OCI-LY7 (cell line): Measurements from ENCODE around the gene ALDOB. TPM values are rescaled to one million over a fixed set of nuclear protein-coding genes. Genes with fewer than 3 reads are reported as not detected.

Experiments used
- BruUV-seq: library from RNA; stranded (reverse); fragments of 400-500 nt; replicated peaks from 2 replicates; lab custom pipeline; 2021; lab: Mats Ljungman, UMichigan
- CTCF ChIA-PET: fragments of 300-600 bp; sonication (Branson Sonifier 250); formaldehyde crosslinking; loops from one replicate; lab custom pipeline; 2022; ENCODE audit warnings: antibody characterized with exemption; ENCODE audit not compliant: unreplicated experiment; lab: Charles Lee
- POLR2A ChIA-PET: fragments of 300-600 bp; sonication (Branson Sonifier 250); formaldehyde crosslinking; loops from one replicate; lab custom pipeline; 2022; ENCODE audit warnings: antibody characterized with exemption; lab: Charles Lee
- DNase-seq: peaks from one replicate; pipeline ENCODE4 v3.0.0-alpha.2; 2015; ENCODE audit warnings: low spot score
- H2AFZ ChIP-seq: fragments of 200-600 bp; sonication (generic), shearing (Covaris generic); 2 replicates; pipeline ENCODE4 v1.6.1; 2014; ENCODE audit warnings: mild to moderate bottlenecking, antibody characterized with exemption, low read length, moderate library complexity
- H3K27ac ChIP-seq: fragments of 200-600 bp; sonication (generic); 2 replicates; pipeline ENCODE4 v1.5.1; 2014; ENCODE audit warnings: mixed run types, low read depth, mild to moderate bottlenecking, moderate library complexity, low read length, inconsistent platforms; ENCODE audit not compliant: poor library complexity, severe bottlenecking
- H3K36me3 ChIP-seq: fragments of 200-600 bp; sonication (generic); 2 replicates; pipeline ENCODE4 v1.6.1; 2014; ENCODE audit warnings: mild to moderate bottlenecking, antibody characterized with exemption, low read length, moderate library complexity, mixed read lengths; ENCODE audit not compliant: insufficient read depth
- H3K4me1 ChIP-seq: fragments of 200-600 bp; sonication (generic); 2 replicates; pipeline ENCODE4 v1.5.1; 2014; ENCODE audit warnings: mild to moderate bottlenecking, low read length; ENCODE audit not compliant: insufficient read depth, poor library complexity, severe bottlenecking
- H3K4me2 ChIP-seq: fragments of 200-600 bp; sonication (generic); 2 replicates; pipeline ENCODE4 v1.6.1; 2014; ENCODE audit warnings: mild to moderate bottlenecking, low read length
- H3K4me3 ChIP-seq: fragments of 200-600 bp; sonication (generic); 2 replicates; pipeline ENCODE4 v1.5.1; 2014; ENCODE audit warnings: mild to moderate bottlenecking, low read depth, low read length; ENCODE audit not compliant: poor library complexity, severe bottlenecking
- H3K79me2 ChIP-seq: fragments of 200-600 bp; sonication (generic); 2 replicates; pipeline ENCODE4 v1.6.1; 2016; ENCODE audit warnings: low read depth, mild to moderate bottlenecking, low read length, moderate library complexity, mixed read lengths; ENCODE audit not compliant: insufficient read depth
- H3K9me2 ChIP-seq: fragments of 200-600 bp; sonication (generic); 2 replicates; pipeline ENCODE4 v1.6.1; 2016; ENCODE audit warnings: mild to moderate bottlenecking, low read length, mixed read lengths; ENCODE audit not compliant: insufficient read depth
- H3K9me3 ChIP-seq: fragments of 200-600 bp; sonication (generic); 2 replicates; pipeline ENCODE4 v1.6.1; 2014; ENCODE audit warnings: mild to moderate bottlenecking, mixed run types, low read length, mixed read lengths
- H4K20me1 ChIP-seq: fragments of 200-600 bp; sonication (generic); 2 replicates; pipeline ENCODE4 v1.6.1; 2014; ENCODE audit warnings: mild to moderate bottlenecking, antibody characterized with exemption, low read length, moderate library complexity, mixed read lengths; ENCODE audit not compliant: insufficient read depth
- EZH2phosphoT487 ChIP-seq: fragments of 200-600 bp; sonication (generic); IDR thresholded peaks from 2 replicates; pipeline ENCODE4 v1.6.1; 2018; ENCODE audit warnings: low read depth, borderline replicate concordance, mild to moderate bottlenecking, mixed run types, antibody characterized with exemption, low read length, moderate library complexity, mixed read lengths
- intact Hi-C: fragments of 100-400 bp; cut with micrococcal nuclease; formaldehyde crosslinking; loops from one replicate; pipeline ENCODE4 v1.10.0; 2022; ENCODE audit not compliant: unreplicated experiment
- total RNA-seq, 2 experiments: library from RNA; depleted of rRNA in 1 of 2; stranded (reverse); fragments of >200 nt in 1 of 2; shearing (Covaris generic) in 1 of 2; gene quantifications; 2 replicates each; pipeline ENCODE4 v1.2.3, GENCODE V29; 2014 to 2022
- TF ChIP-seq, protein P1 (sequence below): fragments of 200-600 bp; sonication (generic); conservative IDR thresholded peaks from 2 replicates; pipeline ENCODE4 v1.5.1; 2014; ENCODE audit warnings: mild to moderate bottlenecking, antibody characterized with exemption, low read length, moderate library complexity, mixed read lengths

The ALDOB gene
- total RNA-seq, 2 experiments from 2014 or later: not detected

DNA sequence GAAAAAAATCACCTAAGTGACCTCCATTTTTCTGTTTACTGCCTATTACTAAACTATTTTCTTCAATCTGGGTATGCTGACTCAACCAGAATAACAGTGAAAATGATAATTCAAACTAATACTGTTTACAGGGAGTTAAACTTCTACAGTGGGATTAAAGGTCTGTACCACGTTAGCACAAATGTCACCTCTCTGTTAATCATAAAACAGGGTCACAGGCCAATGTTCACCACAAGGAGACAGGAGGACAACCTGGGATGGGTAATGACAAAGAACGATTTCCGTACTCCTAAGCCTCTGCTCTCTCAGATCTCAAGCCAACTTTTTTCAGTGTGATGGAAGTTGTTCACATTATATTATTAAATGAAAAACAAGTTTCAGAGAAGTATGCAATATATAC lies 2.3 kb downstream of the ALDOB start:
- DNase-seq: no peak
- Histone ChIP-seq H4K20me1 (no peaks in the 10 kb centered on the region), H3K9me3 (no peaks in the 10 kb centered on the region), H3K4me2 (no peak overlapping the region), H2AFZ (no peak overlapping the region), H3K27ac (no peak overlapping the region), H3K36me3 (no peaks in the 10 kb centered on the region), H3K4me3 (no peak overlapping the region), H3K9me2 (no peaks in the 10 kb centered on the region), H3K4me1 (peaks cover 12% of the 10 kb centered on the region), H3K79me2 (no peaks in the 10 kb centered on the region)
- no peak for TF ChIP-seq EZH2phosphoT487
- TF ChIP-seq, protein P1, sequence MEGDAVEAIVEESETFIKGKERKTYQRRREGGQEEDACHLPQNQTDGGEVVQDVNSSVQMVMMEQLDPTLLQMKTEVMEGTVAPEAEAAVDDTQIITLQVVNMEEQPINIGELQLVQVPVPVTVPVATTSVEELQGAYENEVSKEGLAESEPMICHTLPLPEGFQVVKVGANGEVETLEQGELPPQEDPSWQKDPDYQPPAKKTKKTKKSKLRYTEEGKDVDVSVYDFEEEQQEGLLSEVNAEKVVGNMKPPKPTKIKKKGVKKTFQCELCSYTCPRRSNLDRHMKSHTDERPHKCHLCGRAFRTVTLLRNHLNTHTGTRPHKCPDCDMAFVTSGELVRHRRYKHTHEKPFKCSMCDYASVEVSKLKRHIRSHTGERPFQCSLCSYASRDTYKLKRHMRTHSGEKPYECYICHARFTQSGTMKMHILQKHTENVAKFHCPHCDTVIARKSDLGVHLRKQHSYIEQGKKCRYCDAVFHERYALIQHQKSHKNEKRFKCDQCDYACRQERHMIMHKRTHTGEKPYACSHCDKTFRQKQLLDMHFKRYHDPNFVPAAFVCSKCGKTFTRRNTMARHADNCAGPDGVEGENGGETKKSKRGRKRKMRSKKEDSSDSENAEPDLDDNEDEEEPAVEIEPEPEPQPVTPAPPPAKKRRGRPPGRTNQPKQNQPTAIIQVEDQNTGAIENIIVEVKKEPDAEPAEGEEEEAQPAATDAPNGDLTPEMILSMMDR: no peak
- ChIA-PET CTCF (no interaction called here), POLR2A (interaction anchor here (1.1 kb wide), 1 partner anchor 10 kb away, joined by 4 read pairs; no protein-coding TSS in a partner anchor)
- BruUV-seq: no TSS peak
- intact Hi-C loops: no loop called here

DNA sequence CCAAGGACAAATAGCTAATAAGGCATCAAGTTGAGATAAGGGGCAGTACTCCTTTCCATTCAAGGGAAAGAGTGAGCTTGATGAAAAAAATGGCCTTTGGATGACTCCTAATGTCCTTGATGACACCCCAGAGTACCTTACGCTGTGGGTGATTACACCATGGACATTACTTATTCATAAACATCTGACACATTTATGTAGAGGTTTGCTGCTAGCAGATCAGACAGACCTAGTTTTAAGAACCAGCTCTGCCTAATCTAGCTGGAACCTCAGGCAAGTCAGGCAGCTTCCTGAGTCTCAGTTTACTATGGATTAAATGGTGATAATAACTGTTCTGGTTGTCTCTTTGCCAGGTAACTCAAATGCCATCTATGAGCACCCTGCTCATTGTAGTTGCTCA lies 2.8 kb downstream of the ALDOB start:
- Histone ChIP-seq H3K27ac (no peak overlapping the region), H4K20me1 (no peaks in the 10 kb centered on the region), H2AFZ (no peak overlapping the region), H3K4me1 (peaks cover 17% of the 10 kb centered on the region), H3K4me2 (no peak overlapping the region), H3K36me3 (no peaks in the 10 kb centered on the region), H3K9me3 (no peaks in the 10 kb centered on the region), H3K4me3 (no peak overlapping the region), H3K79me2 (no peaks in the 10 kb centered on the region), H3K9me2 (no peaks in the 10 kb centered on the region)
- POLR2A ChIA-PET: interaction anchor here (1.1 kb wide), 1 partner anchor 10 kb away, joined by 4 read pairs; no protein-coding TSS in a partner anchor
- intact Hi-C loops: no loop called here
- DNase-seq: no peak
- CTCF ChIA-PET: no interaction called here
- BruUV-seq: no TSS peak
- no peak for TF ChIP-seq EZH2phosphoT487
- TF ChIP-seq, protein P1: no peak

DNA sequence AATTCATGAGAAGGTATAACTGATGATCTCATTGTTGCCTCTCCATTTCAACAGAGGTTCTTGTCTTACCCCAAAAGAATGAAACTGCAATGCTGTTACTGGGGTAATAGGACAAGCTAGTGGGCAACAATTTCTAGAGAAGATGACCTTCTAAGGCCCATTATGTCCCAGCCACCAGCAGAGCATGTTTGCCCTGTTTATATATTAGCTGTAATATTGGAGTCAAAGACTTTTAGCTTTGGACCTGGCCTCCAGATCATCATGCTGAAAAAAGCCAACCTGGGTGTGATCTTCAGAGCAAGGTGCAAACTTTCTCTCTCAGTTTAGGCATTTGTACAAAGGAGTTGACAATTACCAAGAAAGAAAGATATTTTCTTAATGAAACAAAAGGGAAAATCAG lies 3.4 kb downstream of the ALDOB start:
- no peak overlapping the region for H3K4me3 ChIP-seq
- no peaks in the 10 kb centered on the region for H3K36me3 ChIP-seq
- BruUV-seq: no TSS peak
- H3K4me2 ChIP-seq: no peak overlapping the region
- peaks cover 23% of the 10 kb centered on the region for H3K4me1 ChIP-seq
- CTCF ChIA-PET: no interaction called here
- intact Hi-C loops: no loop called here
- H3K9me3 ChIP-seq: no peaks in the 10 kb centered on the region
- H4K20me1 ChIP-seq: no peaks in the 10 kb centered on the region
- H3K27ac ChIP-seq: no peak overlapping the region
- no peak overlapping the region for H2AFZ ChIP-seq
- TF ChIP-seq, protein P1: no peak
- no peak for TF ChIP-seq EZH2phosphoT487
- no peaks in the 10 kb centered on the region for H3K79me2 ChIP-seq
- no peak for DNase-seq
- POLR2A ChIA-PET: interaction anchor here (1.1 to 1.7 kb wide), 2 partner anchors 9 to 29 kb away, joined by 4 to 5 read pairs; no protein-coding TSS in a partner anchor
- H3K9me2 ChIP-seq: no peaks in the 10 kb centered on the region
